ENCODE measurements around the gene BCL7C. TPM values are rescaled to one million over a fixed set of nuclear protein-coding genes. Genes with fewer than 3 reads are reported as not detected.

BCL7C gene
- total RNA-seq, 1 experiment from 2014 or later, result 44.9 TPM

GRCh38 chr16:30874244-30874820, 19.5 kb downstream of the BCL7C start:
- RAD21 ChIA-PET (ENCODE audit: low non-redundant PET in 1 of 2, low total read pairs in 2 of 2, uncharacterized antibody in 2 of 2, unreplicated experiment in 2 of 2), result no interaction called here
- intact Hi-C loops (cut with micrococcal nuclease), result no loop called here
- BruUV-seq (replicated peaks), result no TSS peak

More at GRCh38 chr16:30874244-30874820, 19.5 kb downstream of the BCL7C start:
- no peaks in the 10 kb centered on the region for H3K27me3 ChIP-seq (ENCODE audit: insufficient read depth, low read length)
- no peaks in the 10 kb centered on the region for H3K36me3 ChIP-seq (ENCODE audit: control insufficient read depth in 1 of 2, insufficient read depth in 2 of 2, low read length in 2 of 2)
- ChIA-PET POLR2A (interaction anchor here (0.9 to 2.9 kb wide), 5 partner anchors 13 to 87 kb away, joined by 3 to 15 read pairs (median 3); partner anchors contain the start of gene ZNF629), CTCF (interaction anchor here (1.6 kb wide), 1 partner anchor 30 kb away, joined by 4 read pairs; no protein-coding TSS in a partner anchor)
- peak overlapping the region; percentile 97 for H3K27ac ChIP-seq (ENCODE audit: low read depth, low read length)
- peak overlapping the region; percentile 87 to 89 for H3K4me3 ChIP-seq (replicated peaks in 1 of 2; ENCODE audit: low read depth in 1 of 2, low read length in 2 of 2)
- H3K9ac ChIP-seq (ENCODE audit: low read length), result peak overlapping the region; percentile 93
- peaks cover 0 to 26% of the 10 kb centered on the region in 2 experiments; a peak in 3 of 4 replicates for H3K4me1 ChIP-seq (ENCODE audit: control insufficient read depth in 1 of 2, insufficient read depth in 2 of 2, low read length in 2 of 2)
- H2AFZ ChIP-seq (ENCODE audit: low read depth, low read length, poor library complexity, severe bottlenecking), result no peak overlapping the region
- TF ChIP-seq YY1 (IDR thresholded peaks at IDR 0.05; ENCODE audit: extremely low read depth, insufficient replicate concordance, low read depth, low read length), result no peak
- no peak for TF ChIP-seq ZFX (IDR thresholded peaks at IDR 0.05)
- no peak for TF ChIP-seq ZBTB33 (IDR thresholded peaks at IDR 0.05; ENCODE audit: extremely low read depth, insufficient replicate concordance, low read length)
- no peak for TF ChIP-seq JUND (IDR thresholded peaks at IDR 0.05)
- TF ChIP-seq POLR2AphosphoS5 (IDR thresholded peaks at IDR 0.05; ENCODE audit: low read depth, low read length), result no peak
- no peak for TF ChIP-seq ELF1 (IDR thresholded peaks at IDR 0.05; ENCODE audit: borderline replicate concordance, low read depth)
- TF ChIP-seq CTCF (IDR thresholded peaks at IDR 0.05 in 2 of 3, conservative IDR thresholded peaks at IDR 0.05 in 1 of 3; ENCODE audit: borderline replicate concordance in 1 of 3, insufficient read depth in 1 of 3, low read depth in 2 of 3, low read length in 2 of 3), result no peak
- no peak for TF ChIP-seq RAD21 (IDR thresholded peaks at IDR 0.05; ENCODE audit: low read depth)
- TF ChIP-seq CBX3 (IDR thresholded peaks at IDR 0.05; ENCODE audit: low read depth), result no peak
- no peak for TF ChIP-seq TCF7L2 (IDR thresholded peaks at IDR 0.05; ENCODE audit: borderline replicate concordance, extremely low read depth, insufficient read depth, insufficient read length)
- no peak for TF ChIP-seq ZNF274 (IDR thresholded peaks at IDR 0.05; ENCODE audit: low read depth, low read length)
- no peak for TF ChIP-seq EGR1 (IDR thresholded peaks at IDR 0.05; ENCODE audit: low read depth)
- no peak for TF ChIP-seq SRF (IDR thresholded peaks at IDR 0.05; ENCODE audit: low read depth)
- no peak for TF ChIP-seq SP1 (IDR thresholded peaks at IDR 0.05; ENCODE audit: low read depth)
- TF ChIP-seq POLR2A (IDR thresholded peaks at IDR 0.05; ENCODE audit: borderline replicate concordance, extremely low read depth, insufficient read depth, insufficient read length), result no peak
- no peak for TF ChIP-seq ATF3 (IDR thresholded peaks at IDR 0.05)
- ATAC-seq (peak; percentile 5; the same call in 1 of the 2 replicates), DNase-seq (ENCODE audit: low read depth, low spot score) (no peak)
- peak overlapping the region; percentile 97 for H3K4me2 ChIP-seq (ENCODE audit: low read length)
- peaks cover 27% of the 10 kb centered on the region for H3K79me2 ChIP-seq (ENCODE audit: insufficient read depth, low read length)
- H3K9me2 ChIP-seq (ENCODE audit: insufficient read depth), result no peaks in the 10 kb centered on the region
- H4K20me1 ChIP-seq (ENCODE audit: insufficient read depth), result no peaks in the 10 kb centered on the region
- no peaks in the 10 kb centered on the region for H3K9me3 ChIP-seq (ENCODE audit: control insufficient read depth in 1 of 2, insufficient read depth in 1 of 2, low read depth in 1 of 2, low read length in 2 of 2)

Measured in HCT116 (cell line).